Uterus (tissue), 2 donors: ENCODE results near the gene CAND2.

Experiments used
- CTCF ChIP-seq, 4 experiments: fragments of 200-600 bp in 2 of 4; fragments of 450-650 bp in 2 of 4; sonication (generic) in 2 of 4; IDR thresholded peaks; one replicate each; pipeline ENCODE4 v1.5.1; 2016 to 2019; ENCODE audit warnings: antibody characterized with exemption in 4 of 4, mild to moderate bottlenecking in 2 of 4, moderate library complexity in 1 of 4
- POLR2A ChIP-seq, 2 donors: fragments of 450-650 bp; IDR thresholded peaks; one replicate each; pipeline ENCODE4 v1.6.1; 2016; ENCODE audit warnings: antibody characterized with exemption in 2 of 2, mild to moderate bottlenecking in 1 of 2, moderate library complexity in 1 of 2

DNA sequence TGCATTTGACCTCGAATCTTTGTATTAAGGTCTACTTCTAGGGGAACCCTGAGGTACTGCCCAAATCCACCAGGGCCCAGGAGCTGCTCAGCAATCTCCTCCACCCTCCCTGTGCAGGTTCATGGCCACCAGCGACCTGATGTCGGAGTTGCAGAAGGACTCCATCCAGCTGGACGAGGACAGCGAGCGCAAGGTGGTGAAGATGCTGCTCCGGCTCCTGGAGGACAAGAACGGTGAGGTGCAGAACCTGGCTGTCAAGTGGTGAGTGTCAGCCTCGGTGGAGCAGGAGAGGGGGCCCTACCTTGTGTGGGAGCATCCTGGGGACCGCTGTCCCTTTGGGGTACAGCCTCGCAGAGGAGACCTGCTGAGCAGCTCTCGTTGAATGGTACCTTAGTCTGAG lies 6.9 kb downstream of the CAND2 start:
- no peak for TF ChIP-seq CTCF (IDR thresholded peaks at IDR 0.05)
- no peak for TF ChIP-seq POLR2A (IDR thresholded peaks at IDR 0.05)
